ENCODE results near the gene INTS14. TPM values are rescaled to one million over a fixed set of nuclear protein-coding genes. Genes with fewer than 3 reads are reported as not detected.

INTS14 gene
- total RNA-seq, 1 donor from 2014 or later, result 42.2 TPM

DNA sequence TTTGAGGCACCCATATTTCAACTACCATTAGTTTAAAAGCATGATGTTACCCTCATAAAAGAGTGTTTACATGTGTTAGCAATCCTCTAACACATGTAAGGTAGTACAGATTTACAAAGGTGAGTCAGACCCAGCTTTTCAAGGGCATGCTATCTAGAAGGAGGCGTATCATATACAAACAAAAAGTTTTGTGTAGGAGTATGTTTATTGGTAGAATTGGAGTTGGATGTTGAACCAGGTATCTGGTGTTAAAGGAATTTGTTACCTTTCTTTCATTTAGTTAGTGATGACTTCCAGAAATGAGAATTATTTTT is 78.2 kb downstream of the INTS14 start:
- DNase-seq (ENCODE audit: low spot score), result no peak
- H3K27ac Mint-ChIP-seq (ENCODE audit: unreplicated experiment), result no peak overlapping the region
- peaks cover 19% of the 10 kb centered on the region for H3K4me1 Mint-ChIP-seq (ENCODE audit: unreplicated experiment)
- no peaks in the 10 kb centered on the region for H3K36me3 Mint-ChIP-seq (ENCODE audit: low read depth, unreplicated experiment)
- no peak overlapping the region for H3K4me3 Mint-ChIP-seq (ENCODE audit: unreplicated experiment)
- peaks cover 2% of the 10 kb centered on the region for H3K27me3 Mint-ChIP-seq (ENCODE audit: unreplicated experiment)
- H3K9me3 Mint-ChIP-seq (ENCODE audit: unreplicated experiment), result no peaks in the 10 kb centered on the region
- TF ChIP-seq, protein P1, sequence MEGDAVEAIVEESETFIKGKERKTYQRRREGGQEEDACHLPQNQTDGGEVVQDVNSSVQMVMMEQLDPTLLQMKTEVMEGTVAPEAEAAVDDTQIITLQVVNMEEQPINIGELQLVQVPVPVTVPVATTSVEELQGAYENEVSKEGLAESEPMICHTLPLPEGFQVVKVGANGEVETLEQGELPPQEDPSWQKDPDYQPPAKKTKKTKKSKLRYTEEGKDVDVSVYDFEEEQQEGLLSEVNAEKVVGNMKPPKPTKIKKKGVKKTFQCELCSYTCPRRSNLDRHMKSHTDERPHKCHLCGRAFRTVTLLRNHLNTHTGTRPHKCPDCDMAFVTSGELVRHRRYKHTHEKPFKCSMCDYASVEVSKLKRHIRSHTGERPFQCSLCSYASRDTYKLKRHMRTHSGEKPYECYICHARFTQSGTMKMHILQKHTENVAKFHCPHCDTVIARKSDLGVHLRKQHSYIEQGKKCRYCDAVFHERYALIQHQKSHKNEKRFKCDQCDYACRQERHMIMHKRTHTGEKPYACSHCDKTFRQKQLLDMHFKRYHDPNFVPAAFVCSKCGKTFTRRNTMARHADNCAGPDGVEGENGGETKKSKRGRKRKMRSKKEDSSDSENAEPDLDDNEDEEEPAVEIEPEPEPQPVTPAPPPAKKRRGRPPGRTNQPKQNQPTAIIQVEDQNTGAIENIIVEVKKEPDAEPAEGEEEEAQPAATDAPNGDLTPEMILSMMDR (IDR thresholded peaks at IDR 0.05; ENCODE audit: unreplicated experiment), result no peak

DNA sequence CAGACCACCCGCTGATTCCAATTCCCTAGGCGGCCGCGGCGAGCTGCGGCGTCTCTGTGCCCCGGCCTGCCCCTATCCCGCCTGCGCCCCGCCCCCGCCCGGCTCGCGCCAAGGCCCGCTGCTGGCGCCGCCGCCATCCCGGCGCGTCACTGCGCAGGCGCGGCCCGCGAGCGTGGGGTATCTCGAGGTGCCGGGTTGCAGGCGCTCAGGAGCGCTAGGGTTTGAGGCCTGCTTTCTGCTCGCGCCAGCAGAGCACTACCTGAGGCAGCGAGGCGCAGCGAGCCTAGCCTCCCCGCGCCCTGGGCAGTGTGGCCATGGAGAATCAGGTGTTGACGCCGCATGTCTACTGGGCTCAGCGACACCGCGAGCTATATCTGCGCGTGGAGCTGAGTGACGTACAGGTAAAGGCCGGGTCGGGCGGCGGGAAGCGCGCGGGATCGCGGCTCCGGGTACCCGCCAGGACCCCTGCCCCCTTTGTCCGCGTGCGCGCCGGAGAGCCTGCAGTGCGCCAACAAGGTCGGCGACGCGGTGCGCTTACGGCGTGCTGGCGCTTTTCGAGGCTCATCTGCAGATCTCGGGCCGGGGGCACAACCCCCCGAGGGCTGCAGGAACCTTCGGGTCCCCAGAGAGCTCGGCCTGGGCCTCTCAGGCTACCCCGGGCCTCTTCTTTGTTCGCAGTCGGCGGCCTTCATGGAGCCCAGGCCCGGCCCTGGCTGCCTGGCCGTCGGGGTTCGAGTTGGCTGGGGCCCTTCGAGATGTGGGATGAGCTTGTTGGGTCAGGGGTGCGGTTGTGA is 80.4 kb downstream of the INTS14 start, which contains the start of gene HACD3:
Gene HACD3 (plus strand): TSS at position 146 of the 794 bp plus-strand sequence. CDS start 169 bp downstream, at position 315.
- no peaks in the 10 kb centered on the region for H3K36me3 Mint-ChIP-seq (ENCODE audit: low read depth, unreplicated experiment)
- peaks cover 2% of the 10 kb centered on the region for H3K27me3 Mint-ChIP-seq (ENCODE audit: unreplicated experiment)
- peak; percentile 95 for DNase-seq (ENCODE audit: low spot score)
- H3K27ac Mint-ChIP-seq (ENCODE audit: unreplicated experiment), result peak within 1 kb of the TSS; percentile 53
- peaks cover 19% of the 10 kb centered on the region for H3K4me1 Mint-ChIP-seq (ENCODE audit: unreplicated experiment)
- peak within 1 kb of the TSS; percentile 89 for H3K4me3 Mint-ChIP-seq (ENCODE audit: unreplicated experiment)
- H3K9me3 Mint-ChIP-seq (ENCODE audit: unreplicated experiment), result no peaks in the 10 kb centered on the region
- TF ChIP-seq, protein P1 (IDR thresholded peaks at IDR 0.05; ENCODE audit: unreplicated experiment), result no peak

DNA sequence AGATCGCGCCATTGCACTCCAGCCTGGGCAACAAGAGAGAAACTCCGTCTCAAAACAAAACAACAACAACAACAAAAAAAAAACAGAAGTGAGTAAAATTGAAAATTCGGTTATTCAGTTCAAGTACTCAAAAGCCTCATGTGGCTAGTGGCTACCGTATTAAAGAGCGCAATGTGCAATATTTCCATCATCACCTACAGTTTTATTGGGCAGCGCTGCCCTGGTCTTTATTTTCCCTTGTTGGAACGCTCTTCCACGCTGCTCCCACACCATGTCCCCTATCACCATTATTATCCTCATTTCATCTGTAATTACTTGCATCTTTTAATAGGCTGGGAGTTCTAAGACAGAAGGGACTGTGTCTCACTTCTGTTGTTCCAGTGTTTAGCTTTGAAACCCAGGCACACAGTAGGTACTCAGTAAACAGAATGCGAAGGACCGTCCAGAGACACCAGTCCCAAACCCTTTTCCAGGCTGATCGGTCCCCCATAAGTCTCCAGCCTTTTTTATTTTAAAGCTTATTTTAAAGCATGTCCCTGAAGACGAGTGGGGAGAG is 81.1 kb downstream of the INTS14 start:
- Mint-ChIP-seq H3K27me3 (ENCODE audit: unreplicated experiment) (peaks cover 2% of the 10 kb centered on the region), H3K4me3 (ENCODE audit: unreplicated experiment) (peak overlapping the region; percentile 79), H3K27ac (ENCODE audit: unreplicated experiment) (peak overlapping the region; percentile 28), H3K9me3 (ENCODE audit: unreplicated experiment) (no peaks in the 10 kb centered on the region), H3K4me1 (ENCODE audit: unreplicated experiment) (peaks cover 19% of the 10 kb centered on the region), H3K36me3 (ENCODE audit: low read depth, unreplicated experiment) (no peaks in the 10 kb centered on the region)
- TF ChIP-seq, protein P1 (IDR thresholded peaks at IDR 0.05; ENCODE audit: unreplicated experiment), result no peak
- no peak for DNase-seq (ENCODE audit: low spot score)

Other genes with a start within 250 kb of the INTS14 start
- 538 TPM for gene IGDCC3, start 233.1 kb downstream of the INTS14 start, total RNA-seq (ENCODE audit: unreplicated experiment)
- gene IGDCC4, start 188.2 kb downstream of the INTS14 start, total RNA-seq (ENCODE audit: unreplicated experiment), result 4.2 TPM
- 36.6 TPM for gene DPP8, start 93.4 kb downstream of the INTS14 start, total RNA-seq (ENCODE audit: unreplicated experiment)
- gene HACD3, start 80.7 kb downstream of the INTS14 start, total RNA-seq (ENCODE audit: unreplicated experiment), result 107 TPM
- gene SLC24A1, start 10.8 kb upstream of the INTS14 start, total RNA-seq (ENCODE audit: unreplicated experiment), result 20.7 TPM
- gene DENND4A, start 181.2 kb upstream of the INTS14 start, total RNA-seq (ENCODE audit: unreplicated experiment), result 17.1 TPM